Natural killer cell treated with Interleukin-12 subunit alpha and Interleukin-12 subunit beta and Interleukin-15 and Interleukin-18, amount 100 ng/mL, for 72 hours (primary cell): ENCODE results near the gene MAP3K1. TPM values are rescaled to one million over a fixed set of nuclear protein-coding genes. Genes with fewer than 3 reads are reported as not detected.
A peak's percentile ranks its signal among the peaks of the same experiment; 100 is the strongest.

Experiments
- ATAC-seq, 2 donors: fragments of 150-1000 bp; cut with Tn5 transposase in 1 of 2; sonication (Bioruptor Pico), chemical (Tn5 transposase) in 1 of 2; 2 replicates each; pipeline ENCODE4 v1.10.0; 2021
- DNase-seq: peaks from one replicate; pipeline ENCODE4 v3.0.0; 2022; ENCODE audit warnings: low spot score
- H3K27ac Mint-ChIP-seq, 2 donors: 1 replicate in 1 of 2; 2 replicates in 1 of 2; pipeline ENCODE4 v1.8.0; 2022; ENCODE audit warnings: mixed read lengths in 2 of 2, mild to moderate bottlenecking in 1 of 2, moderate library complexity in 1 of 2
- H3K27me3 Mint-ChIP-seq, 2 donors: 1 replicate in 1 of 2; 2 replicates in 1 of 2; pipeline ENCODE4 v1.8.0; 2022; ENCODE audit warnings: mixed read lengths in 2 of 2
- H3K36me3 Mint-ChIP-seq: one replicate; pipeline ENCODE4 v1.8.0; 2022; ENCODE audit warnings: mixed read lengths
- H3K4me1 Mint-ChIP-seq, 2 donors: 1 replicate in 1 of 2; 2 replicates in 1 of 2; pipeline ENCODE4 v1.8.0; 2022; ENCODE audit warnings: low read depth in 2 of 2, mixed read lengths in 2 of 2, mild to moderate bottlenecking in 1 of 2
- H3K4me3 Mint-ChIP-seq: one replicate; pipeline ENCODE4 v1.8.0; 2022; ENCODE audit warnings: mixed read lengths
- H3K9me3 Mint-ChIP-seq: 2 replicates; pipeline ENCODE4 v1.8.0; 2022; ENCODE audit warnings: mixed read lengths
- total RNA-seq, 2 donors: library from RNA; stranded (reverse); gene quantifications; one replicate each; pipeline ENCODE4 v1.2.3, GENCODE V29; 2022

Gene MAP3K1
- total RNA-seq, 2 donors from 2014 or later, result 11.1 to 16.3 TPM

- Mint-ChIP-seq H3K4me1 (peaks cover 6 to 9% of the 10 kb centered on the region in 2 donors), H3K27me3 (peaks cover 3 to 8% of the 10 kb centered on the region in 2 donors), H3K27ac (peak overlapping the region in 1 of 2 donors; percentile 14), H3K36me3 (no peaks in the 10 kb centered on the region), H3K9me3 (no peaks in the 10 kb centered on the region), H3K4me3 (no peak overlapping the region)
- DNase-seq, result no peak
- ATAC-seq, result no peak
These were observed 11.5 kb upstream of the MAP3K1 start for GRCh38 chr5:56803894-56804293.

- Mint-ChIP-seq H3K27me3 (peaks cover 3 to 8% of the 10 kb centered on the region in 2 donors), H3K27ac (no peak overlapping the region), H3K9me3 (no peaks in the 10 kb centered on the region), H3K36me3 (no peaks in the 10 kb centered on the region), H3K4me1 (peaks cover 6 to 9% of the 10 kb centered on the region in 2 donors), H3K4me3 (no peak overlapping the region)
- no peak for DNase-seq
- no peak for ATAC-seq
These were observed 7.7 kb upstream of the MAP3K1 start for GRCh38 chr5:56807679-56808078.

GRCh38 chr5:56808211-56808610 is 7.1 kb upstream of the MAP3K1 start:
- peaks cover 6 to 9% of the 10 kb centered on the region in 2 donors for H3K4me1 Mint-ChIP-seq
- H3K36me3 Mint-ChIP-seq, result no peaks in the 10 kb centered on the region
- H3K27ac Mint-ChIP-seq, result no peak overlapping the region
- no peaks in the 10 kb centered on the region for H3K9me3 Mint-ChIP-seq
- H3K27me3 Mint-ChIP-seq, result peaks cover 3 to 8% of the 10 kb centered on the region in 2 donors
- no peak overlapping the region for H3K4me3 Mint-ChIP-seq
- DNase-seq (no peak), ATAC-seq (no peak)

- Mint-ChIP-seq H3K27me3 (peaks cover 3 to 8% of the 10 kb centered on the region in 2 donors), H3K4me1 (peaks cover 4 to 5% of the 10 kb centered on the region in 2 donors), H3K4me3 (no peak overlapping the region), H3K36me3 (no peaks in the 10 kb centered on the region), H3K9me3 (no peaks in the 10 kb centered on the region), H3K27ac (no peak overlapping the region)
- DNase-seq (no peak), ATAC-seq (no peak)
These were observed 4.5 kb upstream of the MAP3K1 start for GRCh38 chr5:56810826-56811225.

GRCh38 chr5:56812110-56812509 is 3.2 kb upstream of the MAP3K1 start:
- peak overlapping the region in 1 of 2 donors; percentile 47 for H3K27ac Mint-ChIP-seq
- no peak for DNase-seq

GRCh38 chr5:56813302-56813701 is 2.0 kb upstream of the MAP3K1 start:
- Mint-ChIP-seq H3K9me3 (no peaks in the 10 kb centered on the region), H3K36me3 (no peaks in the 10 kb centered on the region), H3K27me3 (peaks cover under 1% of the 10 kb centered on the region in 2 donors), H3K4me3 (peak overlapping the region; percentile 30), H3K27ac (peak overlapping the region in 1 of 2 donors; percentile 47), H3K4me1 (peaks cover 13 to 16% of the 10 kb centered on the region in 2 donors)
- ATAC-seq (no peak), DNase-seq (no peak)

More at GRCh38 chr5:56812110-56812509, 3.2 kb upstream of the MAP3K1 start:
- Mint-ChIP-seq H3K27me3 (peaks cover 3 to 8% of the 10 kb centered on the region in 2 donors), H3K4me3 (no peak overlapping the region), H3K9me3 (no peaks in the 10 kb centered on the region), H3K36me3 (no peaks in the 10 kb centered on the region), H3K4me1 (peaks cover 7 to 8% of the 10 kb centered on the region in 2 donors)
- ATAC-seq, result no peak

GRCh38 chr5:56814361-56814962 is 887 bp upstream of the MAP3K1 start:
- DNase-seq, result no peak
- Mint-ChIP-seq H3K27ac (peak overlapping the region; percentile 51 to 75), H3K9me3 (no peaks in the 10 kb centered on the region), H3K4me3 (peak overlapping the region; percentile 84), H3K4me1 (peaks cover 18 to 25% of the 10 kb centered on the region in 2 donors), H3K27me3 (no peaks in the 10 kb centered on the region), H3K36me3 (no peaks in the 10 kb centered on the region)
- ATAC-seq, result peak in 1 of 2 donors; percentile 8

GRCh38 chr5:56815658-56816545 is 553 bp downstream of the MAP3K1 start:
- Mint-ChIP-seq H3K9me3 (no peaks in the 10 kb centered on the region), H3K27me3 (no peaks in the 10 kb centered on the region), H3K4me3 (peak overlapping the region; percentile 93), H3K4me1 (peaks cover 26 to 34% of the 10 kb centered on the region in 2 donors), H3K27ac (peak overlapping the region; percentile 90 to 91), H3K36me3 (no peaks in the 10 kb centered on the region)
- no peak for DNase-seq
- peak; percentile 60 to 71 for ATAC-seq

- ATAC-seq (peak; percentile 79), DNase-seq (peak; percentile 83)
- Mint-ChIP-seq H3K4me3 (peak overlapping the region; percentile 93), H3K9me3 (no peaks in the 10 kb centered on the region), H3K4me1 (peaks cover 30 to 38% of the 10 kb centered on the region in 2 donors), H3K27ac (peak overlapping the region; percentile 90 to 91), H3K36me3 (no peaks in the 10 kb centered on the region), H3K27me3 (no peaks in the 10 kb centered on the region)
These were observed 1.3 kb downstream of the MAP3K1 start for GRCh38 chr5:56816546-56817081.

GRCh38 chr5:56817263-56818014 is 2.1 kb downstream of the MAP3K1 start:
- Mint-ChIP-seq H3K4me1 (peaks cover 31 to 41% of the 10 kb centered on the region in 2 donors), H3K36me3 (no peaks in the 10 kb centered on the region), H3K27me3 (no peaks in the 10 kb centered on the region), H3K4me3 (peak overlapping the region; percentile 93), H3K9me3 (no peaks in the 10 kb centered on the region), H3K27ac (peak overlapping the region; percentile 90 to 91)
- no peak for DNase-seq
- ATAC-seq, result no peak

GRCh38 chr5:56818450-56819037 is 3.2 kb downstream of the MAP3K1 start:
- Mint-ChIP-seq H3K27ac (peak overlapping the region; percentile 37 to 91), H3K9me3 (no peaks in the 10 kb centered on the region), H3K36me3 (no peaks in the 10 kb centered on the region), H3K27me3 (no peaks in the 10 kb centered on the region), H3K4me3 (peak overlapping the region; percentile 82), H3K4me1 (peaks cover 42 to 52% of the 10 kb centered on the region in 2 donors)
- DNase-seq, result no peak
- no peak for ATAC-seq

- Mint-ChIP-seq H3K9me3 (no peaks in the 10 kb centered on the region), H3K4me1 (peaks cover 43 to 52% of the 10 kb centered on the region in 2 donors), H3K27ac (peak overlapping the region; percentile 37 to 91), H3K4me3 (peak overlapping the region; percentile 82), H3K27me3 (no peaks in the 10 kb centered on the region), H3K36me3 (no peaks in the 10 kb centered on the region)
- DNase-seq (no peak), ATAC-seq (no peak)
These were observed 3.9 kb downstream of the MAP3K1 start for GRCh38 chr5:56819060-56819881.
